EH (cell line): ENCODE data around the gene METTL26.

Experiments used
- DNase-seq: peaks from one replicate; pipeline ENCODE4 v3.0.0-alpha.2; 2015; ENCODE audit warnings: low read depth

The METTL26 gene

GRCh38 chr16:636206-637080, at the start of gene METTL26:
Gene METTL26 (minus strand): TSS chr16:636305. CDS start chr16:636290, 15 bp downstream.
- peak; percentile 96 for DNase-seq

GRCh38 chr16:684961-685696, 49.0 kb upstream of the METTL26 start:
- no peak for DNase-seq

- peak; percentile 96 for DNase-seq
These were observed 48.1 kb upstream of the METTL26 start, which contains the start of gene JMJD8 for GRCh38 chr16:684071-684794. Gene JMJD8 (minus strand): TSS chr16:684334. CDS start chr16:684319, 15 bp downstream.

- DNase-seq = no peak
These were observed 47.4 kb upstream of the METTL26 start for GRCh38 chr16:683396-684070.

- DNase-seq = no peak
These were observed 46.6 kb upstream of the METTL26 start for GRCh38 chr16:682493-683395.

GRCh38 chr16:681746-682427, 45.8 kb upstream of the METTL26 start:
- DNase-seq = peak; percentile 22

- peak; percentile 44 for DNase-seq
These were observed 45.1 kb upstream of the METTL26 start for GRCh38 chr16:680967-681745.

GRCh38 chr16:680625-680945, 44.5 kb upstream of the METTL26 start:
- DNase-seq = no peak

GRCh38 chr16:679814-680624, 43.9 kb upstream of the METTL26 start, which contains the start of gene STUB1:
Gene STUB1 (plus strand): TSS chr16:680410. CDS start chr16:680526, 116 bp downstream.
- peak; percentile 88 for DNase-seq

- peak; percentile 64 for DNase-seq
These were observed 43.0 kb upstream of the METTL26 start for GRCh38 chr16:678858-679813.

- no peak for DNase-seq
These were observed 42.2 kb upstream of the METTL26 start for GRCh38 chr16:678209-678857.

- DNase-seq = no peak
These were observed 41.4 kb upstream of the METTL26 start for GRCh38 chr16:677316-678190.

- DNase-seq = no peak
These were observed 40.8 kb upstream of the METTL26 start for GRCh38 chr16:676913-677312.

GRCh38 chr16:676565-676902, 40.4 kb upstream of the METTL26 start:
- no peak for DNase-seq

GRCh38 chr16:675884-676564, 39.9 kb upstream of the METTL26 start:
- no peak for DNase-seq
